D721Med (cell line): Measurements from ENCODE around the gene PSEN1.

Source experiments
- DNase-seq: peaks from one replicate; pipeline ENCODE4 v3.0.0; 2011; ENCODE audit warnings: low spot score; ENCODE audit not compliant: insufficient read length
- FAIRE-seq: peaks from 2 replicates; lab custom pipeline; 2011; peaks lifted over from hg19 to GRCh38; lab: Jason Lieb, UNC
- TF ChIP-seq, protein P1 (sequence below): IDR thresholded peaks from 2 replicates; pipeline ENCODE4 v1.5.1; 2012; ENCODE audit warnings: mild to moderate bottlenecking, control low read depth; ENCODE audit not compliant: insufficient read depth; ENCODE audit errors: missing control alignments

Gene PSEN1

DNA sequence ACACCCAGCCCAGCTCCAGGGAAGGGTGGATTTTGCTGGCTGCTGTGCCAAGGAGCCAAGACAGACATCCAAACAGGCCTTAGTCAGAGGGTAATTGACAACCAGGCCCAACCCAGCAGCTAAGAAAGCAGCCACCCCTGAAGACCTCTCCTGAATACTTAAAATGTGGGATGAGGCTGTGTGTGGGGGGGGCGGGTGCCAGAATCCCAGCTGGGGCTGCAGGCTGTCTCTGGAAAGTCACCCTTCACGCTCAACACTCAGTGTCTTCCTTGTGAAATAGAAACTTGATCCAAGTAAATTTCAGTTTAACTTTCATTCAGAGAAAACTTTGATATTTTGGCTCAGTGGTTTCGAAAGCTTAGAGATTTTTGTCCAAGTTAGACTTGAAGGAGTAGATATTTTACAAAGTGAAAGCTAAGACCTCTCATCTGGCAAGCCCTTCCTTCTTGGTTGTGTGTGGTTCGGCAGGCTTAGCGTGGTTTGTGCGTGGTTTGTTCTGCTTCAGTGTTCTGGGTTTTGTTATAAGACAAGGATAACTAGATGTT, 106.1 kb downstream of the PSEN1 start:
- TF ChIP-seq, protein P1, sequence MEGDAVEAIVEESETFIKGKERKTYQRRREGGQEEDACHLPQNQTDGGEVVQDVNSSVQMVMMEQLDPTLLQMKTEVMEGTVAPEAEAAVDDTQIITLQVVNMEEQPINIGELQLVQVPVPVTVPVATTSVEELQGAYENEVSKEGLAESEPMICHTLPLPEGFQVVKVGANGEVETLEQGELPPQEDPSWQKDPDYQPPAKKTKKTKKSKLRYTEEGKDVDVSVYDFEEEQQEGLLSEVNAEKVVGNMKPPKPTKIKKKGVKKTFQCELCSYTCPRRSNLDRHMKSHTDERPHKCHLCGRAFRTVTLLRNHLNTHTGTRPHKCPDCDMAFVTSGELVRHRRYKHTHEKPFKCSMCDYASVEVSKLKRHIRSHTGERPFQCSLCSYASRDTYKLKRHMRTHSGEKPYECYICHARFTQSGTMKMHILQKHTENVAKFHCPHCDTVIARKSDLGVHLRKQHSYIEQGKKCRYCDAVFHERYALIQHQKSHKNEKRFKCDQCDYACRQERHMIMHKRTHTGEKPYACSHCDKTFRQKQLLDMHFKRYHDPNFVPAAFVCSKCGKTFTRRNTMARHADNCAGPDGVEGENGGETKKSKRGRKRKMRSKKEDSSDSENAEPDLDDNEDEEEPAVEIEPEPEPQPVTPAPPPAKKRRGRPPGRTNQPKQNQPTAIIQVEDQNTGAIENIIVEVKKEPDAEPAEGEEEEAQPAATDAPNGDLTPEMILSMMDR = no peak
- DNase-seq (no peak), FAIRE-seq (no peak)

DNA sequence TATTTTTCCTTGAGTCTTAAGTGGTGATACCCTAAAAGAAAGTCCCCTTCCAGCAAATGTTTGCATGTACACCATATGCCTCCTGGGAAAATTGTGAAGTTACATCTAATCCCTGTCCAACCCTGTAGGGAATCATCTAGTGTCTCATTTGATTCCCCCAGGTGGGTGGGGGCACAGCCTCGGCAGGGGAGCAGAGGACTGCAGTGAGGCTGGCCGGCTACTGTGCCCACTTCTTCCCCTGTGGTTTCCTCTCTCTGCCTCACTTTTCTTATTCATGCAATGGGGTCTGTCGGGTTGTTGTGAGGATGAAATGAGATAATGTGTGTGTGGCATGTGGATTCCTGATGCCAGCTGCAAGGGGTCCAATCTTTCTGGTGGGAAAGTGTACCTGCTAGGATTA, 107.0 kb downstream of the PSEN1 start:
- FAIRE-seq = no peak

DNA sequence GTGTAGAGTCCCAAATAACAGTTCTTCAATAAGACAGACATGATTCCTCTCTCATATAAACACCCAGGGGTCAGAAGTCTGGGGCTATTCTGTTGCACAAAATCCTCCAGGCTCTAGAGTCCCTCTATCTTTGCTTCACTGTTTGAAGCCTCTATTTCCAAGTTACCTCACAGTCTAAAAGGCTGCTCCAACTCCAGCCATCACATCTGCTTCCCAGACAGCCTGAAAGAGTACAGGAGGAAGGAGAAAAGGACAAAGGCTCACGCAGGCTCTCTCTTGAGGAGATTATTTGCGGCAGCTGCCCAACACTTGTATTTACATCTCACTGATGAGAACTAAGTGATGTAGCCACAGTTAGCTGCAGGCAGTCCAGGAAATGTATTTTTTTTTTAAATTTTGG, 107.4 kb downstream of the PSEN1 start:
- DNase-seq = no peak

More for the DNA sequence above, 107.0 kb downstream of the PSEN1 start:
- TF ChIP-seq, protein P1 = no peak
- DNase-seq = no peak

DNA sequence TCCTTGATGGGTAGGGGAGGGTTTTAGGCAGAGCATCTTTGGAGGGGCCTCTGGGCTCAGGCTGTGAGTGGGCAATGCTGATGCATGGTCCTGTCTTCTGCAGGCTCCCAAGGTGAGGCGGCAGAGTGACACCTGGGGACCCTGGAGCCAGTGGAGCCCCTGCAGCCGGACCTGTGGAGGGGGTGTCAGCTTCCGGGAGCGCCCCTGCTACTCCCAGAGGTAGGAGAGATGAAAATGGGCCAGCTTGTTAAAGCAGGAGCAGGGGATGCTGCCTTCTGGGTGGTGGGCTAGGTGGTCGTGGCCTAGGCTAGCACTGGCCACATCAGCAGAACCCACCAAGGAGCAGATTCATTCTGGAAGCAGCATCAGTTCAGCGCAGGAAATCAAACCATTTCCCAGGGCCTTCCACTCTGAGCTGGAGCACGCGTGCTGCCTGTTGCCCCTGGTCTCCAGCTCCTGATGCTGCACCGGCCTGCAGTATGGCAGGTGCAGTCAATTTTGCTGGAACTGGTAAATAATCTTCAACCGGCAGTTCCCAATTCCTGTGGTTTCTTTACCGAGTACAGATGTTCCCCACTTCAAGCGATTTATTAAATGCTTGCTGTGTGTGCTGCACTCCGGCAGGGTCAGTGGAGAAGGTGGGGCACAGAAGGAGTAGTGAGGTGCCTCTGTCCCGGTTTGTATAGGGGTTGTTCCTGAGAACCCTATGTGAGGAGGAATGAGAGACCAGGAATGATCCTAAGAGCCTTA, 108.4 kb downstream of the PSEN1 start:
- TF ChIP-seq, protein P1 = no peak
- DNase-seq = no peak
- FAIRE-seq = no peak

More for the DNA sequence above, 107.4 kb downstream of the PSEN1 start:
- no peak for FAIRE-seq
- TF ChIP-seq, protein P1 = no peak

DNA sequence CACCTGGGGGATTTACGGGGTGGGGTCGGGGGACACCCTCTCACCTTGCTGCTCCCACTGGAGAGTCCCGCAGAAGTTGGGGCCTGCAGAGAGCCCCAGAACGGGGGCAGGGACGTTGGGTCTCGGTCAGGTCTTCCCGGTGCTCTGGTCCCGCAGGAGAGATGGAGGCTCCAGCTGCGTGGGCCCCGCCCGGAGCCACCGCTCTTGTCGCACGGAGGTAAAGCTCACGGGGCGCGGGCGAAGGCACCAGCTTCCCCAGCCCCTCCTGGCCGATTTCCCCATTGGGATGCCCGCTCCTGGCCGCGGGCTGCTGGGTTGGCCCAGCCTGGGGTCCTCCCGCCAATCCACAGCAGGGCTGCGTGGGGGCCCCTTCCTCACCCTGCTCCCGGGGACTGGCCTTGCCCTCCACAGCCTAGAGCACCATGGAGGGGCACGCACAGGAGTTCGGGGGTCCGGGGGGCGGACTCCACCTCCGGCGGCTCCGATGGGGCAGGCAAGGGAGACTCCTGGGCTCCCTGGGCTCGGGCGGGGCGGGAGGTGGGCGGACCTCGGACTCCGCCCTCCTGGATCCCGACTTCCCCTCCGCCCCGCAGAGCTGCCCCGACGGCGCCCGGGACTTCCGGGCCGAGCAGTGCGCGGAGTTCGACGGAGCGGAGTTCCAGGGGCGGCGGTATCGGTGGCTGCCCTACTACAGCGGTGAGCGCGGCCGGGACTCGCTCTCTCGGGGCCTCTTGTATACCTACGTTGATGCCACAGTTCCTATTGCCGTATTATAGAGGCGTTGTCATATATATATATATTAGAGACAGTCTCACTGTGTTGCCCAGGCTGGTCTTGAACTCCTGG, 109.4 kb downstream of the PSEN1 start:
- FAIRE-seq (no peak), DNase-seq (no peak)
- TF ChIP-seq, protein P1 = no peak

DNA sequence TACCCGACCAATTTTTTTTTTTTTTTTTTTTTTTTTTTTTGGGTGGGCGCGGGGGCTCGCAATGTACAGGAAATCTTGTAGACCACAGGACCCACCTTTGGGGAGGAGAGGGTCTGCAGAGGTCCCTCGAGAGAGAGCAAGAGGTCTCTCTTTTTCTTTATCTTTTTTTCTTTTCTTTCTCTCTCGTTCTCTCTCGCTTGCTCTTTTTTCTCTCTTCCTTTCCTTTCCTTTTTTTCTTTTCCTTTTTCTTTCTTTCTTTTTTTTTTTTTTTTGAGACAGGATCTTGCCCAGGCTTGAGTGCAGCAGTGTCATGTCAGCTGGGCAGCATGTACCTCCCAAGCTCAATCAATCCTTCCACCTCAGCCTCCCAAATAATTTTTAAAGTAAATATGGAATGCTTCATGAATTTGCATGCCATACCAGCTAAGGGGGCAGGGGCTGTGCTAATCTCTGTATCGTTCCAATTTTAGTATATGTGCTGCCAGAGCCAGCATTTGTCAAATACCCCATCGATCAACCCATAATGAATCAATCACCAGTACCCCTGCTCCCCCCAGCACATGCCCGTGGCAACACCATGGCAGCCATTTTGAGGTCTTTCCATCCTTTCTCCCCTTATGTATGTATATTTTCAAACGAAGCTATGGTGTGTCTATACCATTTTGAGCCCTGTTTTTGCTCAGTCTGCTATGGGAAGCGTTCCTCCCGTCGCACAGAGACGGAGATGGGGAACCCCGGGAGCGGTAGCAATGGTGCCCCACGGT, 110.3 kb downstream of the PSEN1 start:
- FAIRE-seq (no peak), DNase-seq (no peak)
- TF ChIP-seq, protein P1 = no peak
